ENCODE results near the gene TAF1D.

DNA sequence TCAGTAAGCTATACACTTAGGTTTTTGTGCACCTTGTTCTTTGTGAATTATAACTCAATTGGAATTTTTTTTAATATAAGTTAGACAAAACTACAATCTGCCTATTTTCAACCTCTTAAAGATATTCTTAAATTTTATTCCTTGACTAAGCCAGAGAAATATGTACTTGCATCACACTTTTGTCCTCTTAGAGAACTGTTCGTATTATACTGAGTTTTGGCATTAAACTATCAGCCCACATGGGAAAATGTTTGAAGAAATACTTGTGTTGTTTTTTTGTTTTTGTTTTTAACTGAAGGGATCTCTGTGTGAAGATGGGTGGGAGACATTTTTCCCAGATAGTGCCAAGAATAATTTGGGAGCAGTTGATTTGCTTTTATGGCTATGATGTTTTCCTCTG is 54.5 kb downstream of the TAF1D start:
- TF ChIP-seq, protein P1, sequence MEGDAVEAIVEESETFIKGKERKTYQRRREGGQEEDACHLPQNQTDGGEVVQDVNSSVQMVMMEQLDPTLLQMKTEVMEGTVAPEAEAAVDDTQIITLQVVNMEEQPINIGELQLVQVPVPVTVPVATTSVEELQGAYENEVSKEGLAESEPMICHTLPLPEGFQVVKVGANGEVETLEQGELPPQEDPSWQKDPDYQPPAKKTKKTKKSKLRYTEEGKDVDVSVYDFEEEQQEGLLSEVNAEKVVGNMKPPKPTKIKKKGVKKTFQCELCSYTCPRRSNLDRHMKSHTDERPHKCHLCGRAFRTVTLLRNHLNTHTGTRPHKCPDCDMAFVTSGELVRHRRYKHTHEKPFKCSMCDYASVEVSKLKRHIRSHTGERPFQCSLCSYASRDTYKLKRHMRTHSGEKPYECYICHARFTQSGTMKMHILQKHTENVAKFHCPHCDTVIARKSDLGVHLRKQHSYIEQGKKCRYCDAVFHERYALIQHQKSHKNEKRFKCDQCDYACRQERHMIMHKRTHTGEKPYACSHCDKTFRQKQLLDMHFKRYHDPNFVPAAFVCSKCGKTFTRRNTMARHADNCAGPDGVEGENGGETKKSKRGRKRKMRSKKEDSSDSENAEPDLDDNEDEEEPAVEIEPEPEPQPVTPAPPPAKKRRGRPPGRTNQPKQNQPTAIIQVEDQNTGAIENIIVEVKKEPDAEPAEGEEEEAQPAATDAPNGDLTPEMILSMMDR (IDR thresholded peaks at IDR 0.05; ENCODE audit: poor library complexity, severe bottlenecking) = no peak
- no peak for TF ChIP-seq EP300 (conservative IDR thresholded peaks at IDR 0.05; ENCODE audit: poor library complexity, severe bottlenecking)
- TF ChIP-seq, protein P2, sequence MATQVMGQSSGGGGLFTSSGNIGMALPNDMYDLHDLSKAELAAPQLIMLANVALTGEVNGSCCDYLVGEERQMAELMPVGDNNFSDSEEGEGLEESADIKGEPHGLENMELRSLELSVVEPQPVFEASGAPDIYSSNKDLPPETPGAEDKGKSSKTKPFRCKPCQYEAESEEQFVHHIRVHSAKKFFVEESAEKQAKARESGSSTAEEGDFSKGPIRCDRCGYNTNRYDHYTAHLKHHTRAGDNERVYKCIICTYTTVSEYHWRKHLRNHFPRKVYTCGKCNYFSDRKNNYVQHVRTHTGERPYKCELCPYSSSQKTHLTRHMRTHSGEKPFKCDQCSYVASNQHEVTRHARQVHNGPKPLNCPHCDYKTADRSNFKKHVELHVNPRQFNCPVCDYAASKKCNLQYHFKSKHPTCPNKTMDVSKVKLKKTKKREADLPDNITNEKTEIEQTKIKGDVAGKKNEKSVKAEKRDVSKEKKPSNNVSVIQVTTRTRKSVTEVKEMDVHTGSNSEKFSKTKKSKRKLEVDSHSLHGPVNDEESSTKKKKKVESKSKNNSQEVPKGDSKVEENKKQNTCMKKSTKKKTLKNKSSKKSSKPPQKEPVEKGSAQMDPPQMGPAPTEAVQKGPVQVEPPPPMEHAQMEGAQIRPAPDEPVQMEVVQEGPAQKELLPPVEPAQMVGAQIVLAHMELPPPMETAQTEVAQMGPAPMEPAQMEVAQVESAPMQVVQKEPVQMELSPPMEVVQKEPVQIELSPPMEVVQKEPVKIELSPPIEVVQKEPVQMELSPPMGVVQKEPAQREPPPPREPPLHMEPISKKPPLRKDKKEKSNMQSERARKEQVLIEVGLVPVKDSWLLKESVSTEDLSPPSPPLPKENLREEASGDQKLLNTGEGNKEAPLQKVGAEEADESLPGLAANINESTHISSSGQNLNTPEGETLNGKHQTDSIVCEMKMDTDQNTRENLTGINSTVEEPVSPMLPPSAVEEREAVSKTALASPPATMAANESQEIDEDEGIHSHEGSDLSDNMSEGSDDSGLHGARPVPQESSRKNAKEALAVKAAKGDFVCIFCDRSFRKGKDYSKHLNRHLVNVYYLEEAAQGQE (IDR thresholded peaks at IDR 0.05; ENCODE audit: borderline replicate concordance) = no peak
- TF ChIP-seq POLR2AphosphoS5 (IDR thresholded peaks at IDR 0.05) = no peak
- no peak for TF ChIP-seq SMC3 (conservative IDR thresholded peaks at IDR 0.05; ENCODE audit: poor library complexity)
- TF ChIP-seq MXI1 (conservative IDR thresholded peaks at IDR 0.05; ENCODE audit: poor library complexity, severe bottlenecking) = no peak
- TF ChIP-seq TAF1 (IDR thresholded peaks at IDR 0.05; ENCODE audit: low read depth) = no peak
- no peak for TF ChIP-seq EZH2 (IDR thresholded peaks at IDR 0.05; ENCODE audit: borderline replicate concordance, insufficient read depth, low read length, poor library complexity, severe bottlenecking)
